HFFc6 (cell line): ENCODE measurements around the gene ZNF175. TPM values are rescaled to one million over a fixed set of nuclear protein-coding genes. Genes with fewer than 3 reads are reported as not detected.

Experiments used
- DNase-seq: peaks from one replicate; pipeline ENCODE4 v3.0.0-alpha.2; 2018
- H3K27ac Mint-ChIP-seq: 2 replicates; pipeline ENCODE4 v1.8.0; 2020; ENCODE audit warnings: mild to moderate bottlenecking, mixed read lengths
- H3K27me3 Mint-ChIP-seq: 2 replicates; pipeline ENCODE4 v1.8.0; 2021; ENCODE audit warnings: mild to moderate bottlenecking, moderate library complexity, mixed read lengths; ENCODE audit not compliant: insufficient read depth
- H3K36me3 Mint-ChIP-seq: 2 replicates; pipeline ENCODE4 v1.8.0; 2021; ENCODE audit warnings: low read depth, mixed read lengths
- H3K4me1 Mint-ChIP-seq: 2 replicates; pipeline ENCODE4 v1.8.0; 2020; ENCODE audit warnings: low read depth, mixed read lengths
- H3K4me3 Mint-ChIP-seq: 2 replicates; pipeline ENCODE4 v1.8.0; 2020; ENCODE audit warnings: mild to moderate bottlenecking, moderate library complexity, mixed read lengths
- H3K9me3 Mint-ChIP-seq: 2 replicates; pipeline ENCODE4 v1.8.0; 2020; ENCODE audit warnings: mild to moderate bottlenecking, mixed read lengths
- total RNA-seq, 6 experiments: library from RNA; stranded (reverse); fragmentation: NEBNext Ultra II Directional; extraction: Animal tissue kit (Norgen Biotek cat#: 25700); gene quantifications; 2 replicates in 1 of 6; 3 replicates in 5 of 6; pipeline ENCODE4 v1.2.3, GENCODE V29; 2021
- TF ChIP-seq, protein P1 (sequence below): fragments of 200-600 bp; sonication (generic); IDR thresholded peaks from 2 replicates; pipeline ENCODE4 v1.5.0; 2021; ENCODE audit warnings: antibody characterized with exemption, mild to moderate bottlenecking

Gene ZNF175
- total RNA-seq, 6 experiments from 2014 or later = 19.6 to 29.5 (median 21.6) TPM

DNA sequence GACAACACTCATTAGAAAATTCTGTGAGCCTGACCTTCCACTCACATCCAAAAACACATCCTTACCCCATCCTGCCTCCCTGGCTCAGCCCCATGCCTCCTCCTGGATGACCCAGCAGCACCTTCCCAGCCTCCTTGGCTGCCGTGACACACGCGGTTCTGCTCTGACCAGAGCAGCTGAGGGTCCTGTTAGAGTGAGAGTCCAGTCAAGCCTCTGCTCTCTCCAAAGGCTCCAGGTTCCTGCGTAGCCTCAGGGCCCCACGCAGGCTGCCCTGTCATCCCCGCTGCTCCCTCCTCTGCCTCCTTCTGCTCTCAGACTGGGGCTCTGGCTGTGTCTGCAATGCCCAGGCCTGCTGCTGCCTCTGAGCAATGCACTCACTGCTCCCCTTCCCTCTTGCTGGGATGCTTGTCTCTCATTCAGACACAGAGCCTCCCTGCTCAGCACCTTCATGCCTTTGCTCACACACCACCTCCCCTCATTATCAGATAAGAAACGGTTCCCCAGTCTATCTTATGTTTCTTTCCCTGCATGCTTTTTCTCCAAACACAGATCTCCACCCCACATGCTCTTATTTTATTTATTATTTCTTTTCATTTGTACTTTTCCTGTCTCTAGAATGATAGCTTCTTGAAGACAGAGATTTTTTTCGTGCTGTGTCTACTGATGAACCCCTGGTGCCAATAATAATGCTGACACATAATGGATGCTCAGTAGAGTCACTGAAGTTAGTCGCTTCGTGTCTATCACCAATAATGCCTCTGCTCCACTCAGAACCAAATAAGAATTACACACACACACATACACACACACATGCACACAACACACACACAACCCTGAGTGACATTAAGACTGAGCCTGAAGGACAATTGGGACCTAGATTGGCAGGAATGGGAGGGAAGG, 29.4 kb upstream of the ZNF175 start:
- peaks cover 7% of the 10 kb centered on the region for H3K4me1 Mint-ChIP-seq
- H3K27me3 Mint-ChIP-seq = peaks cover 9% of the 10 kb centered on the region
- no peak overlapping the region for H3K4me3 Mint-ChIP-seq
- DNase-seq = no peak
- H3K36me3 Mint-ChIP-seq = no peaks in the 10 kb centered on the region
- H3K9me3 Mint-ChIP-seq = peaks cover 6% of the 10 kb centered on the region
- TF ChIP-seq, protein P1, sequence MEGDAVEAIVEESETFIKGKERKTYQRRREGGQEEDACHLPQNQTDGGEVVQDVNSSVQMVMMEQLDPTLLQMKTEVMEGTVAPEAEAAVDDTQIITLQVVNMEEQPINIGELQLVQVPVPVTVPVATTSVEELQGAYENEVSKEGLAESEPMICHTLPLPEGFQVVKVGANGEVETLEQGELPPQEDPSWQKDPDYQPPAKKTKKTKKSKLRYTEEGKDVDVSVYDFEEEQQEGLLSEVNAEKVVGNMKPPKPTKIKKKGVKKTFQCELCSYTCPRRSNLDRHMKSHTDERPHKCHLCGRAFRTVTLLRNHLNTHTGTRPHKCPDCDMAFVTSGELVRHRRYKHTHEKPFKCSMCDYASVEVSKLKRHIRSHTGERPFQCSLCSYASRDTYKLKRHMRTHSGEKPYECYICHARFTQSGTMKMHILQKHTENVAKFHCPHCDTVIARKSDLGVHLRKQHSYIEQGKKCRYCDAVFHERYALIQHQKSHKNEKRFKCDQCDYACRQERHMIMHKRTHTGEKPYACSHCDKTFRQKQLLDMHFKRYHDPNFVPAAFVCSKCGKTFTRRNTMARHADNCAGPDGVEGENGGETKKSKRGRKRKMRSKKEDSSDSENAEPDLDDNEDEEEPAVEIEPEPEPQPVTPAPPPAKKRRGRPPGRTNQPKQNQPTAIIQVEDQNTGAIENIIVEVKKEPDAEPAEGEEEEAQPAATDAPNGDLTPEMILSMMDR = no peak
- H3K27ac Mint-ChIP-seq = no peak overlapping the region

DNA sequence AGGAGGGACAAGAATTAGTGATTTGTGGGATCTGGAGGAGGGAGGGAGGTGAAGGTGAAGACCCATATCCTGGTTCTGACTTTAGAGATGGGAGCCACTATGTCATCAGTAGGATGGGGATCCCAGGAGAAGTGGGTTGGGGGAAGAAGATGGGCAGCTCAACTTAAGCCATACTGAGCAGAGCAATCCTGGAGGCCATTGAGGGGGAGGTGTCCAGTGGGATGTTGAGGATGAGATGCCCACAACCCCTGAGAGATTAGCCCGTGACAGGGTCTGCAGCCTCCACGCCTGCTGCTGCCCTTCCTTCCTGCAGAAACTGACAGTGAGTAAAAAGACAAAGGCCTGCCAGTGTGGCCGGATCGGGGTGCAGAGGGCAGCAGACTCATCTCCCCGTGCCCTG, 28.4 kb upstream of the ZNF175 start:
- Mint-ChIP-seq H3K4me1 (peaks cover 16% of the 10 kb centered on the region), H3K9me3 (peaks cover 6% of the 10 kb centered on the region), H3K36me3 (no peaks in the 10 kb centered on the region), H3K27me3 (peaks cover 9% of the 10 kb centered on the region), H3K4me3 (no peak overlapping the region), H3K27ac (no peak overlapping the region)
- DNase-seq = no peak
- TF ChIP-seq, protein P1 = no peak

DNA sequence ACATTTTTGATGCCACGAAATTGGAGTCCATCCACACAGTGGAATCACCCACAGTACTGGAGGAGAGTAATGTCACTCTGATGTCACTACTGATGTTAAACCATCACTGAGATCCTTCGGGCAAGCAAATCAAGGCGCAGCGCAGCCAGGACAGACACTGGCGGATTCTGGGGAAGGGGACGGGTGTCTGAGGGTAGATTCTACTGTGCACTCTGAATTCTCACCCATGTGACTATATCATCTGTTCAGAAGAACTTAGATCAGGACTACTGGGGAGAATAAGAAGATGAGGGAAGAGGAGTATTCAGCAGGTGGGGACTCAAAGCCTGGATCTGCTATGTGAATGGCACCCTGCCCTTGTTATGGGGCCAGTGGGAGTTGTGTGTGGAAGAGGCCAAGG, 27.0 kb upstream of the ZNF175 start:
- DNase-seq = no peak
- Mint-ChIP-seq H3K27ac (no peak overlapping the region), H3K36me3 (no peaks in the 10 kb centered on the region), H3K9me3 (peaks cover 6% of the 10 kb centered on the region), H3K27me3 (peaks cover 7% of the 10 kb centered on the region), H3K4me1 (peaks cover 21% of the 10 kb centered on the region), H3K4me3 (no peak overlapping the region)
- TF ChIP-seq, protein P1 = no peak

DNA sequence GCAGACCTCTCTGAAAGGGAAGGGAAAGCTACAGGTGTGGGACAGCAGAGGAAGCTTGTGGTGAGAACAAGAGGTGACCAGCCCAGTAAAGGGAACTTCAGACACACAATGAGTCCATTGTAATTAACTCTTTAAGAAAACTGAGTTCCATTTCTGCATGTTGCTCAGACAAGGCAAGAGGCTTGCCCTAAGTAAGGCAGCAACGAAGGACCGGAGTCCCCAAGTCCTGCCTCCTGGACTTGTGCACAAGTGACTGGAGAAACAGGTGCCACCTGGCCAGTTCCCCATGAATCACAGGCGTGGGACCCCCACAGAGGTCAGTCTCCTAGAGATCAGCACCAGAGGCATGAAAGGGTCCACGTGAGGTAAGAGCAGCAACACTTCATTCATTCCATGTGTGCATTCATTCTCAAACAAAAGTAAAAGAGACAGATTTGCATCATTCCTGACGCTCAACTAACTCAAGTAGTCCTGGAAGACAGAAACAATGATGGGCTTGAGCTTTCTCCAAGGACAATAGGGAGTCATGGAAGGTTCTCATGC, 24.9 kb upstream of the ZNF175 start:
- no peak overlapping the region for H3K4me3 Mint-ChIP-seq
- H3K27me3 Mint-ChIP-seq = peaks cover 8% of the 10 kb centered on the region
- H3K27ac Mint-ChIP-seq = no peak overlapping the region
- H3K9me3 Mint-ChIP-seq = peaks cover 8% of the 10 kb centered on the region
- no peaks in the 10 kb centered on the region for H3K36me3 Mint-ChIP-seq
- DNase-seq = no peak
- TF ChIP-seq, protein P1 = no peak
- peaks cover 21% of the 10 kb centered on the region for H3K4me1 Mint-ChIP-seq

DNA sequence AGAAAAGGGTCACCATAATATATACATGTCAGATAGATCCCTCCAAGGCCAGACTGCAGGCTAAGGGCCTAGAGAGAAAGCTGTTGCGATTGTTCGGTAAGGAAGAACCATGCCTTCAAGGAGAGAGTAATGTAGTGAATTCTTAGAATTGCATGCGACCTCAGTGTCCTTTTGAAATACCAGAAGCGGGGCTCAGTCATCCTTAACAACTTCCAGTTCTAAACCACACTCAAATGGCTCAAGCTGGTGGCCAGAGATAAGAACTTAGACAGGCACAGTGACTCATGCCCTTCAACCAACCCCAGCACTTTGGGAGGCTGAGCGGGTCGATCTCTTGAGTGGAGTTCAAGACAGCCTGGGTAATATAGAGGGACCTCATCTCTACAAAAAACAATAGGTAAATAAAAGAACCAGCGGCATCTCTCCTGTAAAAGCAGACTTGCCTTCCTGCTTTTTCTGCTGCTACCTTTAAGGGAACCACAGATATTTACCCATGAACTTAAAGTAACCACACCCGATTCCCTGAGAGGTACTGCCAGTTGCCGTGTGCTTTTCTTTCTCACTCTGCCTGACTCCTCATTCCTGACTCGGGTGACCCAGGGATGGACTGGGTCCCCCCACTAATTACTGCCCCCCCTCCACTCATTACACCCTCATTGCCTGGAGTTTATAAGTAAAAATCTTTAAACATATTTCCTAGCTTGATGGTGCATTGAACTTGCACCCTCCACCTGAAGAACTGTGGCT, 24.3 kb upstream of the ZNF175 start:
- TF ChIP-seq, protein P1 = no peak
- H3K4me1 Mint-ChIP-seq = peaks cover 21% of the 10 kb centered on the region

More for the DNA sequence above, 24.3 kb upstream of the ZNF175 start:
- Mint-ChIP-seq H3K9me3 (peaks cover 14% of the 10 kb centered on the region), H3K27ac (no peak overlapping the region), H3K27me3 (peaks cover 6% of the 10 kb centered on the region), H3K36me3 (no peaks in the 10 kb centered on the region), H3K4me3 (no peak overlapping the region)
- DNase-seq = peak; percentile 49
